NT2/D1 (cell line): Measurements from ENCODE around the gene LILRB4.

Experiments
- DNase-seq: peaks from one replicate; pipeline ENCODE4 v3.0.0-alpha.2; 2011; ENCODE audit warnings: low read depth, low spot score
- H3K27me3 ChIP-seq: 2 replicates; pipeline ENCODE4 v1.6.0; 2011; ENCODE audit warnings: mild to moderate bottlenecking; ENCODE audit not compliant: insufficient read length, insufficient read depth
- H3K36me3 ChIP-seq: 2 replicates; pipeline ENCODE4 v1.6.1; 2011; ENCODE audit warnings: mild to moderate bottlenecking, low read length, mixed read lengths; ENCODE audit not compliant: insufficient read depth, insufficient read length
- H3K4me1 ChIP-seq: 2 replicates; pipeline ENCODE4 v1.5.1; 2011; ENCODE audit not compliant: insufficient read depth, insufficient read length
- H3K4me3 ChIP-seq: 2 replicates; pipeline ENCODE4 v1.5.1; 2011; ENCODE audit warnings: low read depth; ENCODE audit not compliant: insufficient read length
- H3K9ac ChIP-seq: 2 replicates; pipeline ENCODE4 v1.6.0; 2011; ENCODE audit warnings: low read depth; ENCODE audit not compliant: insufficient read length
- H3K9me3 ChIP-seq: 2 replicates; pipeline ENCODE4 v1.5.1; 2011; ENCODE audit warnings: mild to moderate bottlenecking, low read length; ENCODE audit not compliant: insufficient read depth
- SUZ12 ChIP-seq: IDR thresholded peaks from 2 replicates; pipeline ENCODE4 v1.6.1; 2011; ENCODE audit not compliant: insufficient read length, insufficient read depth; ENCODE audit errors: extremely low read depth
- YY1 ChIP-seq: IDR thresholded peaks from 2 replicates; pipeline ENCODE4 v1.6.1; 2011; ENCODE audit not compliant: insufficient read length, insufficient read depth
- ZNF274 ChIP-seq: IDR thresholded peaks from 2 replicates; pipeline ENCODE4 v1.6.1; 2011; ENCODE audit warnings: mild to moderate bottlenecking, low read depth, low read length

LILRB4 gene

GRCh38 chr19:54654447-54655321 lies 8.1 kb upstream of the LILRB4 start:
- Histone ChIP-seq H3K36me3 (no peaks in the 10 kb centered on the region), H3K4me3 (no peak overlapping the region), H3K9me3 (no peaks in the 10 kb centered on the region), H3K4me1 (peaks cover 2% of the 10 kb centered on the region), H3K9ac (no peak overlapping the region), H3K27me3 (no peaks in the 10 kb centered on the region)
- TF ChIP-seq ZNF274 (no peak), SUZ12 (no peak), YY1 (no peak)
- no peak for DNase-seq

GRCh38 chr19:54659300-54659699 lies 3.5 kb upstream of the LILRB4 start:
- Histone ChIP-seq H3K27me3 (no peaks in the 10 kb centered on the region), H3K9me3 (no peaks in the 10 kb centered on the region), H3K36me3 (no peaks in the 10 kb centered on the region), H3K9ac (no peak overlapping the region), H3K4me3 (no peak overlapping the region), H3K4me1 (no peaks in the 10 kb centered on the region)
- TF ChIP-seq ZNF274 = no peak
- TF ChIP-seq SUZ12 = no peak
- TF ChIP-seq YY1 = no peak
- no peak for DNase-seq

GRCh38 chr19:54660306-54660705 lies 2.5 kb upstream of the LILRB4 start:
- H3K4me1 ChIP-seq = no peaks in the 10 kb centered on the region
- no peak for DNase-seq
- no peaks in the 10 kb centered on the region for H3K36me3 ChIP-seq
- H3K4me3 ChIP-seq = no peak overlapping the region
- H3K27me3 ChIP-seq = no peaks in the 10 kb centered on the region
- H3K9ac ChIP-seq = no peak overlapping the region
- TF ChIP-seq ZNF274 (no peak), SUZ12 (no peak), YY1 (no peak)
- H3K9me3 ChIP-seq = no peaks in the 10 kb centered on the region

- Histone ChIP-seq H3K27me3 (peaks cover 3% of the 10 kb centered on the region), H3K9me3 (no peaks in the 10 kb centered on the region)
These were observed 1.8 kb upstream of the LILRB4 start for GRCh38 chr19:54660964-54661363.

GRCh38 chr19:54661846-54662481 lies 821 bp upstream of the LILRB4 start:
- no peak overlapping the region for H3K4me3 ChIP-seq
- H3K4me1 ChIP-seq = peaks cover 4% of the 10 kb centered on the region
- no peak overlapping the region for H3K9ac ChIP-seq
- H3K9me3 ChIP-seq = no peaks in the 10 kb centered on the region
- H3K36me3 ChIP-seq = no peaks in the 10 kb centered on the region
- TF ChIP-seq SUZ12 (no peak), YY1 (no peak), ZNF274 (no peak)
- no peak for DNase-seq
- peaks cover 3% of the 10 kb centered on the region for H3K27me3 ChIP-seq

More at GRCh38 chr19:54660964-54661363, 1.8 kb upstream of the LILRB4 start:
- Histone ChIP-seq H3K9ac (no peak overlapping the region), H3K36me3 (no peaks in the 10 kb centered on the region), H3K4me3 (no peak overlapping the region), H3K4me1 (no peaks in the 10 kb centered on the region)
- no peak for TF ChIP-seq SUZ12
- TF ChIP-seq YY1 = no peak
- no peak for TF ChIP-seq ZNF274
- DNase-seq = no peak

- 0 out of 2 replicates have a peak, but pooled peaks cover 9% of the 10 kb centered on the region for H3K9me3 ChIP-seq
- no peak for DNase-seq
- no peak overlapping the region for H3K4me3 ChIP-seq
- no peak overlapping the region for H3K9ac ChIP-seq
- H3K27me3 ChIP-seq = peaks cover 3% of the 10 kb centered on the region
- H3K4me1 ChIP-seq = peaks cover 4% of the 10 kb centered on the region
- TF ChIP-seq SUZ12 (no peak), ZNF274 (no peak), YY1 (no peak)
- no peaks in the 10 kb centered on the region for H3K36me3 ChIP-seq
These were observed 2.7 kb downstream of the LILRB4 start for GRCh38 chr19:54665530-54665929.

GRCh38 chr19:54667217-54667616 lies 4.4 kb downstream of the LILRB4 start:
- Histone ChIP-seq H3K4me1 (peaks cover 4% of the 10 kb centered on the region), H3K9me3 (0 out of 2 replicates have a peak, but pooled peaks cover 9% of the 10 kb centered on the region)

More at GRCh38 chr19:54667217-54667616, 4.4 kb downstream of the LILRB4 start:
- no peak for DNase-seq
- no peak overlapping the region for H3K4me3 ChIP-seq
- H3K36me3 ChIP-seq = no peaks in the 10 kb centered on the region
- H3K9ac ChIP-seq = no peak overlapping the region
- TF ChIP-seq ZNF274 (no peak), SUZ12 (no peak), YY1 (no peak)
- peaks cover 5% of the 10 kb centered on the region for H3K27me3 ChIP-seq
